GM18502 (cell line): ENCODE data around the gene PALS2.

ENCODE experiments used
- ATAC-seq: cut with Tn5 transposase; IDR thresholded peaks from one replicate; pipeline ENCODE4 v1.9.1; 2021; ENCODE audit warnings: mild to moderate bottlenecking; ENCODE audit not compliant: unreplicated experiment, poor library complexity

The PALS2 gene

GRCh38 chr7:24572997-24573553, at the start of gene PALS2:
PALS2 (plus strand) TSS chr7:24573452; CDS start chr7:24623668, 50,216 bp downstream.
- peak; percentile 58 for ATAC-seq

GRCh38 chr7:24531255-24531654, 42.0 kb upstream of the PALS2 start:
- ATAC-seq = no peak

GRCh38 chr7:24536682-24537081, 36.6 kb upstream of the PALS2 start:
- no peak for ATAC-seq

- no peak for ATAC-seq
Observed at GRCh38 chr7:24540956-24541355, 32.3 kb upstream of the PALS2 start.

- ATAC-seq = no peak
Observed at GRCh38 chr7:24545215-24545614, 28.0 kb upstream of the PALS2 start.

- ATAC-seq = no peak
Observed at GRCh38 chr7:24548390-24548789, 24.9 kb upstream of the PALS2 start.

- no peak for ATAC-seq
Observed at GRCh38 chr7:24549991-24550390, 23.3 kb upstream of the PALS2 start.

GRCh38 chr7:24555184-24555583, 18.1 kb upstream of the PALS2 start:
- ATAC-seq = no peak

- ATAC-seq = no peak
Observed at GRCh38 chr7:24555719-24556118, 17.5 kb upstream of the PALS2 start.

GRCh38 chr7:24560772-24561171, 12.5 kb upstream of the PALS2 start:
- no peak for ATAC-seq

- ATAC-seq = no peak
Observed at GRCh38 chr7:24566274-24566673, 7.0 kb upstream of the PALS2 start.

GRCh38 chr7:24570983-24571382, 2.3 kb upstream of the PALS2 start:
- no peak for ATAC-seq

- ATAC-seq = no peak
Observed at GRCh38 chr7:24572016-24572392, 1.2 kb upstream of the PALS2 start.

GRCh38 chr7:24572393-24572996, 757 bp upstream of the PALS2 start:
- peak; percentile 14 for ATAC-seq

GRCh38 chr7:24573554-24574338, 494 bp downstream of the PALS2 start:
- peak; percentile 37 for ATAC-seq

- no peak for ATAC-seq
Observed at GRCh38 chr7:24574386-24574785, 1.1 kb downstream of the PALS2 start.

GRCh38 chr7:24574950-24575349, 1.7 kb downstream of the PALS2 start:
- ATAC-seq = no peak

- ATAC-seq = peak; percentile 31
Observed at GRCh38 chr7:24576171-24577025, 3.1 kb downstream of the PALS2 start.

GRCh38 chr7:24578052-24578451, 4.8 kb downstream of the PALS2 start:
- no peak for ATAC-seq

- no peak for ATAC-seq
Observed at GRCh38 chr7:24580283-24580946, 7.2 kb downstream of the PALS2 start.
